SHP77 treated with DMSO at 0.1 percent for 48 hours (cell line): ENCODE measurements around the gene SBK2.
"Not testable (repeated sequence)": the region's sequence is repeated elsewhere in the genome, so short reads cannot be mapped to it uniquely, and the experiment has no call there.

Experiments used
- DNase-seq: peaks from one replicate; lab custom pipeline; 2025; lab: John Stamatoyannopoulos, UW

SBK2 gene

GRCh38 chr19:55500368-55500952 lies 36.5 kb downstream of the SBK2 start:
- no peak for DNase-seq

- no peak for DNase-seq
Measured at GRCh38 chr19:55498246-55498840, 38.6 kb downstream of the SBK2 start.

- no peak for DNase-seq
Measured at GRCh38 chr19:55497763-55498162, 39.2 kb downstream of the SBK2 start.

- not testable (repeated sequence) for DNase-seq
Measured at GRCh38 chr19:55496820-55497219, 40.1 kb downstream of the SBK2 start.

GRCh38 chr19:55495646-55496349 lies 41.1 kb downstream of the SBK2 start:
- DNase-seq, result no peak

GRCh38 chr19:55494172-55494761 lies 42.7 kb downstream of the SBK2 start:
- DNase-seq, result no peak

GRCh38 chr19:55493645-55494171 lies 43.2 kb downstream of the SBK2 start:
- no peak for DNase-seq

- DNase-seq, result no peak
Measured at GRCh38 chr19:55493052-55493644, 43.8 kb downstream of the SBK2 start.

- DNase-seq, result no peak
Measured at GRCh38 chr19:55492362-55492944, 44.5 kb downstream of the SBK2 start.

- DNase-seq, result no peak
Measured at GRCh38 chr19:55491546-55492360, 45.2 kb downstream of the SBK2 start.

- DNase-seq, result no peak
Measured at GRCh38 chr19:55490478-55491432, 46.2 kb downstream of the SBK2 start.

- no peak for DNase-seq
Measured at GRCh38 chr19:55489711-55490477, 47.0 kb downstream of the SBK2 start.

GRCh38 chr19:55488986-55489710 lies 47.8 kb downstream of the SBK2 start:
- no peak for DNase-seq

- DNase-seq, result no peak
Measured at GRCh38 chr19:55487924-55488687, 48.8 kb downstream of the SBK2 start, which contains the start of gene SSC5D. TSS of gene SSC5D (plus strand) at chr19:55488436. CDS start at chr19:55488590, 154 bp downstream.

GRCh38 chr19:55486971-55487923 lies 49.7 kb downstream of the SBK2 start:
- no peak for DNase-seq
